SKM-1 treated with dmso at 0.1 percent for 144 hours (cell line): ENCODE measurements around the gene RALGAPA2.

Source experiments
- DNase-seq: peaks from one replicate; lab custom pipeline; 2025; ENCODE audit not compliant: unreplicated experiment; lab: John Stamatoyannopoulos, UW

The RALGAPA2 gene

DNA sequence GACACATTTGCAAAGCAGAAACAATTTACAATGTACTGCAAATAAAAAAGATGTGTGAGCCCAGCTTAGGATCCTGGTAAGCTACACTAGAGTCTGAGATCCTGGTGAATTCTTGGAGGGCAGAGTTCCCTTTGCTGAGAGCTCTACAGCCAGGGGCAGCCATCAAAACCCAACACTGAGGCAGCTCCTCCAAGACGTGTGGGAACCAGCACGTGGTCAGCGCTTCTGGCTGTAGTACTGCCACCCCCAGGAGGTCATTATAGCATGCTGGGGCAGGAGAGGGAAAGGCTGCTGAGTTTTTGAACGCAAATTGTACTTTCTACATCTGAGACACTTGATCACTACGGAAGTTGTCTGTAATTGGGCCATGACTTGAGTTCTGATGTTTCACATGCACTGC lies 213.0 kb downstream of the RALGAPA2 start:
- DNase-seq: no peak

DNA sequence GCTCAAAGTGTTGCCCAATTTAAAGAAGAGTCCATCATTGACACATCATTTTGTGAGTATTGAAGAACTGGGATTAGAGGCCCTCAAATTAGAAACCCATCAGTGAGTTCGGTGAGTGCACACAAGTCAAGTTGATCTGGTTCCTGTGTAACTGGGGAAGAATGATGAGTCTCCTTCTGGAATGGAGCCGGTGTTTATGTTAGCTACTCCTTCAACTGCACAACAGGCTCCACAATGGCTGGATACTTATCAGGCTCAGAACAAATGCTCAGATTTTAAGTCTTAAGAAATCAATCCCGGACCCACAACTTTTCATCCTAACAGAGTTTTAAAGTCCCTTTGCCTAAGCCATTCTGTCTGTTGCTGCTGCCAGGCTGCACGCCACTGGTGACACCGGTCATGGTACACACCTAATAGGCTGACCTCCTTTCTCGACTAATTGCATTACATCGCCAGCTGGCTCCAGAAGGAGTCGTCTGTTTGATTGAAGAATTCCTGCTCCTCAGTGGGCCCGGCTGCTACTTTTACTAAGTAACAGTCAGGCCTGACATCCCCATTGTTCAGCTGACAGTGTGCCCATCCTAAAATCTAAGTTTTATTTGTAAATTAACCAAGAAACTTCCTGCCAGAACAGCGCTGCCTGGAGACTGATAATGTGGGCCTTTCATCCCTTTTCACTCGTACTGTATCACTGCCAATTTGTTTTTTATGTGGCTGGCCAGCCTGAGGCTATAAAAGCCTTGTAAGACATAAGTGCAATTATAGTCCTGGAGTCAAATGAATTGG lies 214.2 kb downstream of the RALGAPA2 start:
- DNase-seq: no peak

DNA sequence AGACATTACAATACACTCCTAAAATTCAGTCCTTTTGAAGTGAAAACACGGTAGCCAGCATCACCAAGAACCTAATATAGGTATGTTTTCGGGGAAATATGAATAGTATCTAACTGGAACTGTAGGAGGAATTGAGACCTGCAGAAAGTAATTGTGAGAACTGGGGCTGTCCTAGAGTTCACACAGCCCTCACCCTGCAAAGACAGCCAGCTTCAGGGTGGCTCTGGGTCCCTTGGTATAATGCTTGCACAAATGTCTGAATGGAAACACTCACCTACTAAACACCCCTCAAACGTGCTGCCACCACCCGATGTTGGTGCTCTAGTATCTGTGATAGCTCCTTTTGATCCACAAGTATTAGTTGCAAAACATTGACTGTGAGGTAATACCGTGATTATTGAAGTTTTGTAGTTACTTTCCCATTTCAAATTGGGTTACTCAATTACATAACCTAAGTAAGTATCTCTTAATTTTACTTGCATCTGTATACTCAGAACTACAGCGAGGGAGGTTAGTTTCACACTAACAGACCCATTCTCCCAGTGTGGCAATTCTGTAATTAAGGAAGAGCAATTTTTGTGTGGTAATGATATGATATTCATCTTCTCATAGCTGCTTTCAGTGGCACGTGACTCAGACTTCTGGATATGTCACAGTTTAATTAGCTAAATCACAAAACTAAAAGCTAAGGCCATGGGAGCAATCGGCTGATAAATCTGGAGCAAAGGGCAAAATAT lies 215.0 kb downstream of the RALGAPA2 start:
- no peak for DNase-seq

DNA sequence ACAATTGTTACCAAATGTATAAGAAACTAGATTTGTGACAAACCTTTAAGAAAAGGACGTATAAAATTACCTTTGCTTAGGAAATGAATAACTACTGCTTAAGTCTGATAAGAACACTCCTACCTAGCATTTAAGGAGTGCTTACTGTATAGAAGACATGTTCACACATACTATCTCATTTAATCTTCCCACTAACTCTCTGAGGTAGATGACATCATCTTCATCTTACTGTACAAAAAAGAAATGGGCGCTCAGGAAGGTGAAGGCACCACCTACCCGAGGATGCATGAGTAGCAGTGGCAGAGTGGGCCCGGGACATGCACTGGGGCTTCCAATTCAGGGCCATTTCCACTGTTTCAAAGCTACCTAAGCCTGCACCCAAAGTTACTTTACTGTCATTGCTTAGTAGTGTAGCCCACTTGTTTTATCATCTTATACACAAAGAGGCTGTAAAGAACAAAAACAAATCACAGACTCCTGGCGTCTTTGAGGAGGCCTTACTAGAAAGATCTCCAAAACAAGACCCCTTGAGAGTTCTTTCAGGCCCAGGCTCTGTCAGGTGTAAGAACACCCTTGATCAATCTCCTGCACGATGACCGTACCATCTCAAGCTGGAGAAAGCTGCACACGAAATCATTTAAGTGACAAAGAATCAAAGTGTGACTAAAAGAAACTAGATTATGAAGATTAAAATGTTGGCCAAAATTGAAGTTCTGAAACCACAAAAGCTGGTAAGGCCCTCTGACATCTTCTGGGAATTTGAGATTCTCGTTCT lies 216.5 kb downstream of the RALGAPA2 start:
- no peak for DNase-seq

DNA sequence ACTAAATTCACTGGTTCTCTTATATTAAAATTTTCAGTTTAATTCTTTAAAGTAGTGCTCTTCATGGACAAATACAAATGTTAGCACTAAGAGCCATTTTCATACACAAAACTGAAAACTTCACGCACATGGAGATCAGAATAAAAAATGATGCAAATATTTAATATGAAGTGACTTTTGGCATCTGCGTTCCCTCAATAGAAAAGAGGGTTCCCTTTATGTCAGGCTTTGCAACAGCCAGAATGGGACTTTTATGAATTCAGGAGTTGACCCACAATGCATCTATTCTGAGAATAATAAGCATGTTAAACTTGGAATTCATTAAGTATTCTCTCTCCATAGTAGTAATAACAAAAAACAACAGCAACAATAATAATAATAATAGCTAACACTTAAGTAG lies 218.7 kb downstream of the RALGAPA2 start:
- DNase-seq: no peak

DNA sequence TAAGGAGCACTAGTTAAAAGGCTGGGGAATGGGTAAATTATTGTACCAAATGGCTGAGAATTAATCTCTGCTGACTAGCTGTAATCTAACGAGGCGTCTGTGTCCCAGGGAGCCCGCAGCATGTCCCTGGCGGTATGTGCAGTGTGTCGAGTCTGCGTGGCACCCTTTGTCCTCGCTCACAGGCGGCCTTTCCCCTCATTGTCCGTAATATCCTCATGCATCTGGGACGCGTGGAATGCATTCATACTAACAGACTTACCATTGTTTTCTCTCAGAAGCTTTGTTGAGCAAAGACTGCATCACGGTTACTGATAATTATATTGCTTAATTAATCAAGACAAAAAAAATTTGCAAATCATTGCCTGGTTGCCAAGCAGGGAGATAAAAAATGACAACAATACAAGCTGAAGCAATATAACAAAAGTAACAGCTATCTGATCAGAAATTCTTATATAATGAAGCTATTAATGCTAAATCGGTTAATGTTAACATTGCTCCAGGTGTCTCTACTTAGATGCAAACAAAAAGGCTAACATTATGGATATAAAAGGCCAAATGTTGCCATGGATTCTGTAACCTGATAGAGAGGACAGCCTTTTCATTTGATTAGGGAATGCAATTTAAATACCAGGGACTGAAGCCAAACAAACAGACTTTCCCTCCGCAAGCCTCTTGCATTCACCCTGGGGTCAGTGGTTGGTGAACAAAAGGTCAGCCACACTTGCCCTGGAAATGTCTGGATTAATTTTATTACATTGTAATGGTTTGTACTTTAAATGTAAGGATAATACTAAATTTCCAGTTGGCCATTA lies 219.7 kb downstream of the RALGAPA2 start:
- no peak for DNase-seq

DNA sequence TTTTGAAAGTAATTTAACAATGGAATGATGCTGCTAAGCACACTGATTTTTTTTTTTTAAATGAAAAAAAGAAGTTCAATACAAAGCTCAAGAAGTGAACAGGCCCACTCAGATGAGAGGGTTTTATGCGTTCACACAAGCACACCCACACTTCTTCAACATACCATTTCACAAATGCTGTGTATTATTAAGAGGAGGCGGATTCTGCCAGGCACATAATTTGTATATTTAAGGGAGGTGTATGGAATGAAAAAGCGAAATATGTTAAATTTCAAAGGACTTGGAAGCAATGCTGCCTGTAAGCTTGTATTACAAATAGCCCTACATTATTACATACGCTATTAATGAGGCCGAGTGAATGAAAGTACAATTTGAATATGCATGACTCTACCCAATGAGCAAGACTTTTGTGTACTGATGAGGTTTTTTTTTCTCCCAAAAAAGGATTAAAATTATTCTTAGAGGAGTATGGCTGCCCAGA lies 220.6 kb downstream of the RALGAPA2 start:
- DNase-seq: no peak

DNA sequence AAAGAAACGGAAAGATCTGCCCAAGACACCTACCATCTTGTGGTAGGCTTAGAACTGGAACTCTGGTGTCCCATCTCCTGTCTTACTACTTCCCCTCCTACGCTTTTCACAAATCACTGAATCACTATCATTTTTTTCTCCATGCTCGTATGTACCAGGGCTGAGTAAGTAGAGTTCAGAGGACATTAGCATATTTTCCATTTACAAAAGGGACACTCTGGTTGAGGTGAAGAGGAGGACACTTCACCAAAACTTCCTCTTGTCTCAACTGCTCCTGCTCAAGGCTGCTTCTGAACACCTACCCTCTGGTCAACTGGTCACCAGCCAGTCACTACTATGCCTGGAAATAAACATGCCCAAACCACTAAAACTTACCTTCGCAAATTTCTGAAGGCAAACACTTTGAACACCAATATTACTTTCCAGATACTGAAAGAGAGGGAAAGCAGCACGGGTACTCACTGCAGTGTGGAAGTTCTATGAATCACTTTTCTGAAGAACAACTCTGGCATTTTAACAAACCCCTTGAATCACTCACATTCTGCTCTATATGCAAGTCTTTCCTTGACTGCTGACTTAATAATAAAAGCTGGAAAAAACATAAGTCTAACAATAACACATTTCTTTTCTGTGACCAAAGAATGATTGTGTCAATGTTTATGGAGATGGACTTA lies 221.2 kb downstream of the RALGAPA2 start:
- DNase-seq: no peak

DNA sequence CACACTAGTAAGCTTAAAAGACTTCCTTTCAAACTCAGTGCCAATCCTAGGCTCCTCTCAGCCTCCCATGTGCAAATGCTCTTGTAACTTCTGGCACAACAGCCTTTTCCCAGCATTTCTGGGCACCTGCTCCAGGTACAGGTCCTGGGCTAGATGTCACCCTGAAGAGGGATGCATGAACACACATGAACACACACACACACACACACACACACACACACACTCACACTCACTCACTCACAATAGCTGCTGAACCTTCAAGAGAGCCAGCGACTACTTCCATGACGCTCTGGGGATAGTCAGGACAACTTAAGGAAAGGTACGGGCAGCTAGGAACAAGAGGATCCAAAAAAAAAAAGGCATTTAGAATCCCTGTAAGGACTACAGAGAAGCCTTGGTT lies 221.8 kb downstream of the RALGAPA2 start:
- no peak for DNase-seq

DNA sequence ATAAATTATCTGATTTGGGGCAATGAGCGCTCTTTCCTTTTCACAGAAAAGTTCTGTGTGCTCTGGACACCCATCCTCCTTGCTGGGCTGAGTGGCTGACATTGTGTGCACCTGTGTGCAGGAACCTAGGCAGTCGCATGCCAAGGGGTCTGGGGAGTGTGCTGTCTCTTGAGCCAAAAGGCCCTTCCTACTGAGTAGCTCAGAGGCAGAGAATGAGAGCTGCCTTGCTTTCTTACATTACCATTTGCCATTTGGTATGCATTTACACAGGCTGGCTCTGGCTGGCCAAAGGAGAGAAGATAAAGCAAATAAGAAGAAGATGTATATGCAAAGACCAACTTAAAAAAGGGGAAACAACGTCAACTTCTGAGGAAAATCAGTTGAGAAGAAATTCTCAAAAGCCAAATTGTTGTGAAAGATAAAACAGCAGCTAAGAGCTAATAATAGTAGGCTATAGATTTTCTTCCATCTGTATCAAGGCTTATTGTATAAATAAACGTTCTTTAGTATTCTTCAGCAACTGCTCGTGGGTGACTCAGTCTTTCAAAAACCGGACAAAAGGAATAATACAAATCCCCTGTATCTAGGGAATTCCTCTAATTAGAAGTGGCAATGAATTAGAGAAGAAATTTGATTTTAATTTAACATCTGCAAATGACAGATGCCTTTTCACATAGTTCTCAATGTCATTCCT lies 222.6 kb downstream of the RALGAPA2 start:
- no peak for DNase-seq

DNA sequence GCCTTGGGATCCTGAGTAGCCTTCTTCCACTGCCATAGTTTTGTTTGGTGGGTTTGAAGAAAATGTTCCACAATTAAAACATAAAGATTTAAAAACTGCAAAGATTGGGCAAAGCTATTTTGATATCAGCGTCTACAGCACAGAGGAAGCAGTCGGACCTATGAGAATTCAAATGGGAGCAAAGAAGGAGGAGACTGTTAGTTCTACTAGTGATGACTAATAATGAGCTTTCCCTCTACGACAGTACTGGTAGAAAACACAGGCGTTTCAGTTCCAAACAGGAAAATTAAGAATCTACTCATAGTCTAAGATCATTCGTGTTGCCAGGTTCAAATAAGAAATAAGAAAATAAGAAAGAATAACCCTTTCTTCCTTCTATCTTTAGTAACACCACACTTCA lies 223.4 kb downstream of the RALGAPA2 start:
- no peak for DNase-seq

DNA sequence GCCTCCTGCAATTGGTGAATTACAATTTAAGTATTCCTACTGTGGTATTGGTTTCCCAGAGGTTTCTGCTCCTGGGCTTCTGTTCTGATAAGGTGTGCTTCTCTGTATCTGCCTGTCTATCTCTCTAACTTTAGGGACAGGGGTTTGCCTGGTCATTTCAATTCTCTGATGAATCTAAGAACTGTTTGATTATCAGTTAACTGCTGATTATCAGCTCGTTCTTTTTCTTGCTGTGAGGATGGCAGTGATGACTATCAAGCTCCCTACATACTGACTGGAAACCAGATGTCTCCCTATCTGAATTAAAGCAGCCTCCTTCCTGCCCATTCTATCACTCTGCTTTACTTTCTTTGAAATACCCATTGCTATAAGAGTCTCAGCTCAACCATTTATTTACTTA lies 224.1 kb downstream of the RALGAPA2 start:
- no peak for DNase-seq

DNA sequence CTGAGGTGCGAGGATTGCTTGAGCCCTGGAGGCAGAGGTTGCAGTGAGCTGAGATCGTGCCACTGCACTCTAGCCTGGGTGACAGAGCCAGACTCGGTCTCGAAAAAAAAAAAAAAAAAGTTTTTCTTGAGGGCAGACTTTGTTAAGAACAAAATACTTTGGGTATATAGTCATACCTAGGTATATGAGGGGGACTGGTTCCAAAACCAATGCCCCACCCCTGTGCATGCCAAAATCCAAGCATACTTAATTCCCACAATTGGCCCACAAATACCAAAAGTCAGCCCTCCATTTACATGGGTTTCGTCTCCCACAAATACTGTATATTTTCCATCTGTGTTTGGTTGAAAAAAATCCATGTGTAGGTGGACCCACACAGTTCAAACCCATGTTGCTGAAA lies 224.6 kb downstream of the RALGAPA2 start:
- no peak for DNase-seq

DNA sequence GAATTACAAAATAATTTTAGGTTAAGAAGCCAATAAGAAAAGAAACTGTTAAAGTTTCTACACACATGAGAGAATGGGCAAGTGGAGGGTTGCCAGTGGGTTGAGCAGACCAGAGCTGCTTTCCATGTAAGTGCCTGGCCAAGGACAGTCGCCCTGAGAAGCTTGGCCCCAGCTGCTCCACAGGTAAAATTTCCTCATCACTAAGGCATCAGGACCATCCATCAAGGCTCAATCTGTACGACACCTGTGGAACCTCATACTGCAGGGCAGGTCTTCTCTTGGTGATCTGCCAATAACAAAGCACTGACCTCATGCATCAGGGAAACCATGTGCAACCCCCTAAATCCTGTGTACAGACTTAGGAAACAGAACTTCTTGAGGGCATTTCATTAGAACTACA lies 229.1 kb downstream of the RALGAPA2 start:
- no peak for DNase-seq

DNA sequence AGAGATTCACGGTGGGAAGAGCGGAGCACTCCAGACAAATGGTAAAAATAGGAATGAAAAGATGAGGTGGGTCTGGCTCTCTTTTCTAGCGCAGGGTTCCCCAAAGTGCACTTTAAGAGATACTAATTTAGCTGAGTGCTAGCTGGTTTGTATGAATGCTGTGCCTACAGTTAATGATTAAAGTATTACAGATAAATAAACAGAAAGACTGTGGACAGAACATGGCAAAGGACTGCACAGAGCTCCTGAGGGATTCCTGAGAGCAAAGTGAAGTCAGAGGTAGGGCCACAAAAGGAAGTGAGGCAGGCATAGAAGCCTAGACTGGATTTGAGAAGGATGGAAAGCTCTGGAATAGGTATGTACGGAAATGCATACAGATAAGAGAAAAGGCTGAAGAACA lies 230.0 kb downstream of the RALGAPA2 start:
- DNase-seq: no peak

DNA sequence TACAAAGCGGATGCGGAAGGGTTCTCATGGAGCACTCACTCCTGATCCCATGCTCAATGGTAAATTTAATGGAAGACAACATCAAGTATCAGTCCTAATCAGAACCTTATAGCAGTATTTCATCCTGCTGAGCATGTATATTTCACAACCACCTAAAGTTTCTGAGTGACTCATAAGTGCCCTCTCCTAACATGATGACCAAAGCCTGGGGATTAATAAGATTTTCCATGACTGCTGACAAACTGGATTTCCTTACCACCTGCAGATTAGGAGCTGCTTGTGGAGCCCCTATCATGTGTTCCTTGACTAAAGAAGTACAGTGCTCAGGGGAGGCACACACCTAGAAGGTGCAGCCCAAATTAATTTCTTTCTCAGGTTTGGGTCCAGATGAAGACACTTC lies 231.8 kb downstream of the RALGAPA2 start:
- no peak for DNase-seq

DNA sequence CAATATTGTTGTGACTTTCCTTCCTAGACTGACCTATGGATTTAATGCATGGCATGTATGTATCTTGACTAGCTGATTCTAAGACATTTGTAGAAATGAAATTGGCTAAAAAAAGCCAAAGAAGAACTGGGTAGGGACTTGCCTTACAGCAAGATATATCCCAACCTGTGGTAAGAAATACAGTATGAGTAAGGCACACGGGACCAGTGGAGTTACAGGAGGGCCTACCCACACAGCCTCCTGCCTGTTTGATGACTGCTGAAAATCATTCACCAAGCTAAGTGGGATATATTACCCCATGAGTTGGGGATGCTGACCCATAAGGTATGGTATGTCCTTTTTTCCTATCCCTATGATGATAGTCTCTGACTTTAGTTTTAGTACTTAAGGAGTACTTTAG lies 232.3 kb downstream of the RALGAPA2 start:
- DNase-seq: no peak

DNA sequence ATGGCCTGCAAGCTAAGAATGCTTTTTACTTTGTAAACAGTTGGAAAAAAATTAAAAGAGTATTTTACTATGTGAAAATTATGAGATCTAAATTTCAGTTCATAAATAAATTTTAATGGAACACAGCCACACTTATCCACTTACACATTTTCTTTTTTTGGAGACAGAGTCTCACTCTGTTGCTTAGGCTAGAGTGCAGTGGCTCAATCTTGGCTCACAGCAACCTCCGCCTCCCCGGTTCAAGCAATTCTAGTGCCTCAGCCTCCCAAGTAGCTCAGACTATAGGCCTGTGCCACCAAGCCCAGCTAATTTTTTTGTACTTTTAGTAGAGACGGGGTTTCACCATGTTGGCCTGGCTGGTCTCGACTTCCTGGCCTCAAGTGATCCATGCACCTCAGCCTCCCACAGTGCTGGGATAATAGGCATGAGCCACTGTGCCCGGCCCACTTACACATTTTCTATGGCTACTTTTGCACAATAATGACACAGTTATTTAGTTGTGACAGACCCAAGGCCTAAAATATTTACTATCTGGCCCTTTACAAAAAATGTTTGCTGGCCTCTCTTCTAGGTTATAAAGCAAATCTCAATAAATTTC lies 234.9 kb downstream of the RALGAPA2 start:
- no peak for DNase-seq

DNA sequence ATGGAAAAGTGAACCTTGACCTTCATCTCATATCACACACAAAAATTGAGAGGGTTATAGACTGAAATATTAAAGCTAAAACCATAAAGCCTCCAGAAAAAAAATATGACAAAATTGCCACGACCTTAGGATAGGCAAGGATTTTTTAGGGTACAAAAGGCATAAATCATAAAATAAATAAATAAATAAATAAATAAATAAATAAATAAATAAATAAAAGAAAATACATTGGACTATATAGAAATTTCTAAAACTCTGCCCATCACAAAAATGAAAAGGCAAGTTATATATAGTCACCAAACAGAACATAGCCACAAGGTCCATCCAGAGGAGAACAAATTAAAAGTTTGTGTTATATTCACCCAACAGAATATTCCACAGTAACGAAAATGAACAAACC lies 235.9 kb downstream of the RALGAPA2 start:
- no peak for DNase-seq
